SIG-M5 treated with dmso at 0.1 percent for 504 hours (cell line): Measurements from ENCODE around the gene TIMP1.
"Not testable (repeated sequence)": the region's sequence is repeated elsewhere in the genome, so short reads cannot be mapped to it uniquely, and the experiment has no call there.

Experiments used
- DNase-seq: peaks from one replicate; lab custom pipeline; 2025; ENCODE audit not compliant: unreplicated experiment; lab: John Stamatoyannopoulos, UW

TIMP1 gene

GRCh38 chrX:47597222-47597621 lies 15.0 kb downstream of the TIMP1 start:
- DNase-seq = no peak

GRCh38 chrX:47603125-47603524 lies 20.9 kb downstream of the TIMP1 start:
- not testable (repeated sequence) for DNase-seq

- DNase-seq = peak; percentile 35
Measured at GRCh38 chrX:47605024-47605423, 22.8 kb downstream of the TIMP1 start.

GRCh38 chrX:47607091-47607490 lies 24.9 kb downstream of the TIMP1 start:
- DNase-seq = no peak

GRCh38 chrX:47608130-47608810 lies 26.0 kb downstream of the TIMP1 start:
- DNase-seq = no peak

GRCh38 chrX:47610511-47610910 lies 28.3 kb downstream of the TIMP1 start:
- no peak for DNase-seq

GRCh38 chrX:47611489-47611888 lies 29.3 kb downstream of the TIMP1 start:
- DNase-seq = no peak

GRCh38 chrX:47611926-47612325 lies 29.7 kb downstream of the TIMP1 start:
- no peak for DNase-seq

- no peak for DNase-seq
Measured at GRCh38 chrX:47612418-47612817, 30.2 kb downstream of the TIMP1 start.

GRCh38 chrX:47613082-47613481 lies 30.8 kb downstream of the TIMP1 start:
- DNase-seq = no peak

GRCh38 chrX:47614618-47615017 lies 32.4 kb downstream of the TIMP1 start:
- DNase-seq = no peak

- DNase-seq = no peak
Measured at GRCh38 chrX:47618923-47619485, 36.8 kb downstream of the TIMP1 start.

- DNase-seq = peak; percentile 33
Measured at GRCh38 chrX:47619486-47620302, 37.5 kb downstream of the TIMP1 start, which contains the start of gene SYN1. Gene SYN1, minus strand, starts transcription at chrX:47619857. Its CDS starts 129 bp downstream, at chrX:47619728.

GRCh38 chrX:47620303-47620685 lies 38.1 kb downstream of the TIMP1 start:
- DNase-seq = no peak

- DNase-seq = no peak
Measured at GRCh38 chrX:47621851-47622250, 39.6 kb downstream of the TIMP1 start.

GRCh38 chrX:47623540-47624027 lies 41.3 kb downstream of the TIMP1 start:
- peak; percentile 18 for DNase-seq

- DNase-seq = no peak
Measured at GRCh38 chrX:47625365-47625764, 43.1 kb downstream of the TIMP1 start.

- DNase-seq = no peak
Measured at GRCh38 chrX:47628982-47629381, 46.7 kb downstream of the TIMP1 start.

- peak; percentile 27 for DNase-seq
Measured at GRCh38 chrX:47629419-47630200, 47.4 kb downstream of the TIMP1 start, which contains the start of gene CFP. Gene CFP, minus strand, starts transcription at chrX:47629930. Its CDS starts 86 bp downstream, at chrX:47629844.

GRCh38 chrX:47631676-47632075 lies 49.4 kb downstream of the TIMP1 start:
- no peak for DNase-seq

GRCh38 chrX:47632666-47633065 lies 50.4 kb downstream of the TIMP1 start:
- no peak for DNase-seq
